Adrenal gland (tissue), 5 donors: ENCODE measurements around the gene HEMGN.

ENCODE experiments used
- POLR2A ChIP-seq, 2 donors: fragments of 450-650 bp; IDR thresholded peaks; one replicate each; pipeline ENCODE4 v1.6.1; 2017; ENCODE audit warnings: antibody characterized with exemption in 2 of 2, mild to moderate bottlenecking in 2 of 2, moderate library complexity in 1 of 2
- TF ChIP-seq, protein P1 (sequence below), 6 experiments: fragments of 450-650 bp in 4 of 6; fragments of 200-600 bp in 2 of 6; sonication (generic) in 1 of 6; IDR thresholded peaks; 1 replicate in 5 of 6; 2 replicates in 1 of 6; pipeline versions ENCODE4 v1.5.1 to v1.8.0; 2016 to 2021; ENCODE audit warnings: antibody characterized with exemption in 6 of 6, mild to moderate bottlenecking in 2 of 6, moderate library complexity in 1 of 6
- donor health status: DM: no; HTN: no; CAD: no.

DNA sequence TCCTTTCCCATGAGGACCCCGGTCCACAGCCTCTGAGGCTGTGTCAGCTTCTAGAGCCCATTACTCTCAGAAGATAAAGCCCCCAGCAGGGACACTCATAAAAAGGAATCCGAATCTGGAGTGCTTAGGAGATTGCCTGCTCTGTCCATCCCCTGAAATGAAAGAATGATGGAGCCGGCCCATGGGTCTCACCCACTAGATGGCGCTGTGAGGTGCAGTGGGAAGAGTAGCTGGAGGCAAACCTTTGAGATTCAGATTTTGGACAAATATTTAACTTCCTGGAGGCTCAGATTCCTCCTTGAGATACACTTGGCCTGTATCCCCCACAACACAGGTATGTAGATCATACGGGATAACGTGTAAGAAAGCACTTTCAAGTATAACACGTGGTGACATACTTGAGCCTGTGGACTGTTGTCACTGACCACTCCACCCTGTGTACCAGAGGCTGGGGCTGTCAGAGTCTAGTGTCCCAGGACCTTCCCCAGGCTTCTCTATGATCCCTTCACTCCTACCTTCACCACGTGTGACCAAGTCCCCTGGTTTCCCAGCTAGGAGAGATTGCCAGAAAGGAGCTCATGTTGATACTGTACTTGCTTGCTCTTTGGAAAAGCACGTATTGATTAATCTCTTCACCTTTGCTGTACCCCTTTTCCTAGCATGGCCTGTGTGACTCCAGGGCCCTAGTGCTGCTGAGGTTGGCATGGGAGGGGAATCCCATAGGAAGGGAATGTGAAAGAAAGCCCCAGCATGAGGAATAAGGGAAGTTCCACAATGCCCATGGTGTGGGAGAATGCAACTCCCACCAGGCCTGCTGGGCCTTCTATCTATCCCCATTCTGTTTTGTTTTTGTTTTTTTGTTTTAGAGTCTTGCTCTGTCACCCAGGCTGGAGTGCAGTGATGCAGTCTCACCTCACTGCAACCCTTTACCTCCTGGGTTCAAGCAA is 47.8 kb downstream of the HEMGN start:
- TF ChIP-seq, protein P1, sequence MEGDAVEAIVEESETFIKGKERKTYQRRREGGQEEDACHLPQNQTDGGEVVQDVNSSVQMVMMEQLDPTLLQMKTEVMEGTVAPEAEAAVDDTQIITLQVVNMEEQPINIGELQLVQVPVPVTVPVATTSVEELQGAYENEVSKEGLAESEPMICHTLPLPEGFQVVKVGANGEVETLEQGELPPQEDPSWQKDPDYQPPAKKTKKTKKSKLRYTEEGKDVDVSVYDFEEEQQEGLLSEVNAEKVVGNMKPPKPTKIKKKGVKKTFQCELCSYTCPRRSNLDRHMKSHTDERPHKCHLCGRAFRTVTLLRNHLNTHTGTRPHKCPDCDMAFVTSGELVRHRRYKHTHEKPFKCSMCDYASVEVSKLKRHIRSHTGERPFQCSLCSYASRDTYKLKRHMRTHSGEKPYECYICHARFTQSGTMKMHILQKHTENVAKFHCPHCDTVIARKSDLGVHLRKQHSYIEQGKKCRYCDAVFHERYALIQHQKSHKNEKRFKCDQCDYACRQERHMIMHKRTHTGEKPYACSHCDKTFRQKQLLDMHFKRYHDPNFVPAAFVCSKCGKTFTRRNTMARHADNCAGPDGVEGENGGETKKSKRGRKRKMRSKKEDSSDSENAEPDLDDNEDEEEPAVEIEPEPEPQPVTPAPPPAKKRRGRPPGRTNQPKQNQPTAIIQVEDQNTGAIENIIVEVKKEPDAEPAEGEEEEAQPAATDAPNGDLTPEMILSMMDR (IDR thresholded peaks at IDR 0.05), result peak; percentile 33 to 69 (median 52)
- TF ChIP-seq POLR2A (IDR thresholded peaks at IDR 0.05), result no peak
